OCI-LY1 (cell line): Measurements from ENCODE around the gene DMBT1.

Experiments
- H2AFZ ChIP-seq: fragments of 200-600 bp; sonication (generic), shearing (Covaris generic); 2 replicates; pipeline ENCODE4 v1.6.0; 2014; ENCODE audit warnings: antibody characterized with exemption, mild to moderate bottlenecking, low read length
- H3F3A ChIP-seq: fragments of 200-600 bp; sonication (generic), shearing (Covaris generic); 2 replicates; pipeline ENCODE4 v1.6.0; 2014; ENCODE audit warnings: mild to moderate bottlenecking, antibody characterized with exemption, low read length, moderate library complexity; ENCODE audit not compliant: insufficient read depth
- H3K27ac ChIP-seq: fragments of 200-600 bp; sonication (generic); 2 replicates; pipeline ENCODE4 v1.5.1; 2014; ENCODE audit warnings: low read length, mixed run types, mild to moderate bottlenecking, low read depth; ENCODE audit not compliant: poor library complexity, severe bottlenecking
- H3K27me3 ChIP-seq: fragments of 200-600 bp; sonication (generic); 2 replicates; pipeline ENCODE4 v1.6.0; 2014; ENCODE audit warnings: antibody characterized with exemption, mild to moderate bottlenecking, low read length, moderate library complexity; ENCODE audit not compliant: insufficient read depth
- H3K36me3 ChIP-seq: fragments of 200-600 bp; sonication (generic); 2 replicates; pipeline ENCODE4 v1.6.1; 2014; ENCODE audit warnings: mild to moderate bottlenecking, antibody characterized with exemption, low read length, moderate library complexity, mixed read lengths; ENCODE audit not compliant: insufficient read depth
- H3K4me1 ChIP-seq: fragments of 200-600 bp; sonication (generic); 2 replicates; pipeline ENCODE4 v1.5.1; 2014; ENCODE audit warnings: mild to moderate bottlenecking, low read length, moderate library complexity; ENCODE audit not compliant: insufficient read depth, severe bottlenecking
- H3K4me2 ChIP-seq: fragments of 200-600 bp; sonication (generic), shearing (Covaris generic); 2 replicates; pipeline ENCODE4 v1.6.1; 2014; ENCODE audit warnings: low read length
- H3K4me3 ChIP-seq: fragments of 200-600 bp; sonication (generic); 2 replicates; pipeline ENCODE4 v1.5.1; 2014; ENCODE audit warnings: low read length, low read depth, mild to moderate bottlenecking, mixed read lengths; ENCODE audit not compliant: poor library complexity, severe bottlenecking
- H3K79me2 ChIP-seq: fragments of 200-600 bp; shearing (Covaris generic); 2 replicates; pipeline ENCODE4 v1.6.1; 2016; ENCODE audit warnings: mixed run types, low read length, mixed read lengths; ENCODE audit not compliant: insufficient read depth
- H3K9ac ChIP-seq: fragments of 200-600 bp; sonication (generic), shearing (Covaris generic); 2 replicates; pipeline ENCODE4 v1.6.1; 2014; ENCODE audit warnings: mild to moderate bottlenecking, low read length, mixed read lengths
- H3K9me2 ChIP-seq: fragments of 200-600 bp; sonication (generic), shearing (Covaris generic); 2 replicates; pipeline ENCODE4 v1.6.1; 2014; ENCODE audit warnings: low read depth, mild to moderate bottlenecking, low read length, mixed read lengths
- H3K9me3 ChIP-seq: fragments of 200-600 bp; shearing (Covaris generic); 2 replicates; pipeline ENCODE4 v1.6.1; 2014; ENCODE audit warnings: low read length, mixed read lengths
- H4K20me1 ChIP-seq: fragments of 200-600 bp; sonication (generic), shearing (Covaris generic); 2 replicates; pipeline ENCODE4 v1.6.0; 2016; ENCODE audit warnings: mild to moderate bottlenecking, low read length; ENCODE audit not compliant: insufficient read depth
- EZH2 ChIP-seq: fragments of 200-600 bp; sonication (generic), shearing (Covaris generic); IDR thresholded peaks from 2 replicates; pipeline ENCODE4 v1.8.0; 2017; ENCODE audit warnings: borderline replicate concordance, mixed run types, mild to moderate bottlenecking, antibody characterized with exemption, low read length, moderate library complexity, mixed read lengths
- TF ChIP-seq, protein P1 (sequence below): fragments of 200-600 bp; sonication (generic), shearing (Covaris generic); IDR thresholded peaks from 2 replicates; pipeline ENCODE4 v1.5.1; 2017; ENCODE audit warnings: mild to moderate bottlenecking, antibody characterized with exemption, low read length, moderate library complexity, mixed read lengths

The DMBT1 gene

DNA sequence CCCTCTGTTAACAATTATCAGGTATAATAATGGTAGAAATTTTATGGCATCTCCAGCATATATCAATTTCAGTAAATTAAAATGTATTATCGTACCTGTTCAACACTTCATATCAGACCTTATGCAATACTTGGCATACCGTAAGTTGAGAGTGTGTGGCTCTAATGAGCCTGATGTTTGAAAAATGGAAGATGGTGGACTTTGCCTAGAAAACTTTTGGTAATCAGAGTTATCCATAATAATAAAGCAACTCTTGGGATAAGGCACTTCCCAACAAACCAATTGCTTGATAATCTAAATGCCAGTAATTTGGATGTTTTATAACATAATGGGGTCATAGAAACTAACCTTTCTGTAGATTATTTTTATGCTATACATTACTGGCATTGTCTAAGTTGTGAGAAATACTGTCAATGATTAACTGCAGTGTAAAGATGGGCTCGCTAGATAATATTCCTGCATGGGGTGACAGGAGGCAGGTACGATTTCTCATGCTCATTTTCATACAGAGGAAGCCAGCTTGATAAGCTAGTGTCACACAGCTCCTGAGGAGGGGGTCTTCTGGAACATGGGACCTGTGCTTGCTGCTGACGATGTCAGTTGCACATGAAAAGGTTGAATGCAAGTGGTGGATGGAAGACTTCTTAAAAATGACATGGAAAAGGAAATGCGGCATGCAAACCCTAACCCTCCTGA lies 27.8 kb upstream of the DMBT1 start:
- H3K9me2 ChIP-seq: no peaks in the 10 kb centered on the region
- H3F3A ChIP-seq: no peaks in the 10 kb centered on the region
- no peaks in the 10 kb centered on the region; the same call in 1 of the 2 replicates for H3K27me3 ChIP-seq
- no peak overlapping the region for H3K4me2 ChIP-seq
- no peaks in the 10 kb centered on the region for H3K9me3 ChIP-seq
- H3K79me2 ChIP-seq: no peaks in the 10 kb centered on the region
- TF ChIP-seq, protein P1, sequence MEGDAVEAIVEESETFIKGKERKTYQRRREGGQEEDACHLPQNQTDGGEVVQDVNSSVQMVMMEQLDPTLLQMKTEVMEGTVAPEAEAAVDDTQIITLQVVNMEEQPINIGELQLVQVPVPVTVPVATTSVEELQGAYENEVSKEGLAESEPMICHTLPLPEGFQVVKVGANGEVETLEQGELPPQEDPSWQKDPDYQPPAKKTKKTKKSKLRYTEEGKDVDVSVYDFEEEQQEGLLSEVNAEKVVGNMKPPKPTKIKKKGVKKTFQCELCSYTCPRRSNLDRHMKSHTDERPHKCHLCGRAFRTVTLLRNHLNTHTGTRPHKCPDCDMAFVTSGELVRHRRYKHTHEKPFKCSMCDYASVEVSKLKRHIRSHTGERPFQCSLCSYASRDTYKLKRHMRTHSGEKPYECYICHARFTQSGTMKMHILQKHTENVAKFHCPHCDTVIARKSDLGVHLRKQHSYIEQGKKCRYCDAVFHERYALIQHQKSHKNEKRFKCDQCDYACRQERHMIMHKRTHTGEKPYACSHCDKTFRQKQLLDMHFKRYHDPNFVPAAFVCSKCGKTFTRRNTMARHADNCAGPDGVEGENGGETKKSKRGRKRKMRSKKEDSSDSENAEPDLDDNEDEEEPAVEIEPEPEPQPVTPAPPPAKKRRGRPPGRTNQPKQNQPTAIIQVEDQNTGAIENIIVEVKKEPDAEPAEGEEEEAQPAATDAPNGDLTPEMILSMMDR: no peak
- no peak for TF ChIP-seq EZH2
- no peak overlapping the region for H3K27ac ChIP-seq
- H4K20me1 ChIP-seq: no peaks in the 10 kb centered on the region
- H3K9ac ChIP-seq: no peak overlapping the region
- H2AFZ ChIP-seq: no peak overlapping the region
- H3K36me3 ChIP-seq: no peaks in the 10 kb centered on the region
- H3K4me3 ChIP-seq: no peak overlapping the region
- no peaks in the 10 kb centered on the region for H3K4me1 ChIP-seq

DNA sequence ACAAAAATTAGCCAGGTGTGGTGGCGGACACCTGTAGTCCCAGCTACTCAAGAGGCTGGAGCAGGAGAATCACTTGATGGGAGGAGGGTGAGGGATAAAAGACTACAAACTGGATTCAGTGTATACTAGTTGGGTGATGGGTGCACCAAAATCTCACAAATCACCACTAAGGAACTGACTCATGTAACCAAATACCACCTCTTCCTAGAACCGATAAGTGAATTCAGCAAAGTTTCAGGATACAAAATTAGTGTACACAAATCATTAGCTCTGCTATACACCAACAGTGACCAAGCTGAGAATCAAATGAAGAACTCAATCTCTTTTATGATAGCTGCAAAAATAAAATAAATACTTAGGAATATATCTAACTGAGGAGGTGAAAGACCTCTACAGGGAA lies 23.0 kb upstream of the DMBT1 start:
- no peak overlapping the region for H3K4me2 ChIP-seq
- TF ChIP-seq EZH2: no peak
- TF ChIP-seq, protein P1: no peak

GRCh38 chr10:122541541-122542002 lies 19.0 kb upstream of the DMBT1 start:
- Histone ChIP-seq H3K79me2 (no peaks in the 10 kb centered on the region), H3K4me3 (no peak overlapping the region), H2AFZ (no peak overlapping the region), H3K9me2 (no peaks in the 10 kb centered on the region), H3K4me1 (no peaks in the 10 kb centered on the region), H3K4me2 (no peak overlapping the region), H3K36me3 (no peaks in the 10 kb centered on the region), H3F3A (no peaks in the 10 kb centered on the region), H3K9ac (no peak overlapping the region), H3K27ac (no peak overlapping the region), H4K20me1 (no peaks in the 10 kb centered on the region), H3K9me3 (no peaks in the 10 kb centered on the region), H3K27me3 (no peaks in the 10 kb centered on the region; the same call in 1 of the 2 replicates)
- TF ChIP-seq, protein P1: no peak
- TF ChIP-seq EZH2: no peak

More for the DNA sequence above, 23.0 kb upstream of the DMBT1 start:
- no peak overlapping the region for H2AFZ ChIP-seq
- no peaks in the 10 kb centered on the region for H3K9me3 ChIP-seq
- H3K79me2 ChIP-seq: no peaks in the 10 kb centered on the region
- no peak overlapping the region for H3K27ac ChIP-seq
- H3K9me2 ChIP-seq: no peaks in the 10 kb centered on the region
- H3K9ac ChIP-seq: no peak overlapping the region
- no peaks in the 10 kb centered on the region for H3K4me1 ChIP-seq
- H4K20me1 ChIP-seq: no peaks in the 10 kb centered on the region
- H3K27me3 ChIP-seq: no peaks in the 10 kb centered on the region; the same call in 1 of the 2 replicates
- no peaks in the 10 kb centered on the region for H3F3A ChIP-seq
- no peaks in the 10 kb centered on the region for H3K36me3 ChIP-seq
- no peak overlapping the region for H3K4me3 ChIP-seq
